K562 (cell line): ENCODE data around the gene KHDC1. TPM values are rescaled to one million over a fixed set of nuclear protein-coding genes. Genes with fewer than 3 reads are reported as not detected.
"Not testable (repeated sequence)": the region's sequence is repeated elsewhere in the genome, so short reads cannot be mapped to it uniquely, and the experiment has no call there.

ENCODE experiments used
- ATAC-seq: fragments of 200-7000 bp; cut with Tn5 transposase; 3 replicates; pipeline ENCODE4 v1.9.1; 2020; ENCODE audit warnings: moderate library complexity
- BruUV-seq: library from RNA; stranded (reverse); fragments of 400-500 nt; replicated peaks from 2 replicates; lab custom pipeline; 2021; lab: Mats Ljungman, UMichigan
- CTCF ChIA-PET: fragments of 300-600 bp; formaldehyde crosslinking; extraction: SDS; loops from one replicate; lab custom pipeline; 2021; ENCODE audit warnings: low intra/inter-chr PET ratio; lab: Yijun Ruan, JAX
- POLR2A ChIA-PET: fragments of 300-600, 350-650 bp; sonication (Branson Sonifier 250); formaldehyde crosslinking; extraction: SDS; loops from one replicate; lab custom pipeline; 2021; ENCODE audit warnings: antibody characterized with exemption, inconsistent platforms; lab: Yijun Ruan, JAX
- DNase-seq, 4 experiments: peaks; one replicate each; pipeline versions ENCODE4 v3.0.0 to v3.0.0-alpha.2; 2011 to 2018; ENCODE audit warnings: low spot score in 3 of 4, mixed read lengths in 3 of 4; ENCODE audit errors: extremely low read depth in 1 of 4
- FAIRE-seq: peaks from 2 replicates; lab custom pipeline; 2011; peaks lifted over from hg19 to GRCh38; lab: Jason Lieb, UNC
- H2AFZ ChIP-seq: 2 replicates; pipeline ENCODE4 v1.6.0; 2011; ENCODE audit warnings: low read depth, low read length, control low read depth, inconsistent platforms
- H3K27ac ChIP-seq: fragments of 200-600 bp; 3 replicates; pipeline ENCODE4 v1.8.0; 2011; ENCODE audit warnings: low read depth, mild to moderate bottlenecking, control low read depth, inconsistent platforms, low read length, moderate library complexity, mixed read lengths; ENCODE audit errors: extremely low read depth
- H3K27me3 ChIP-seq, 2 experiments: fragments of 300-600 bp in 1 of 2; 2 replicates in 1 of 2; 3 replicates in 1 of 2; pipeline versions ENCODE4 v1.6.0 to v1.8.0; 2011; ENCODE audit warnings: inconsistent platforms in 2 of 2, low read length in 2 of 2, mild to moderate bottlenecking in 1 of 2, mixed read lengths in 1 of 2, moderate library complexity in 1 of 2; ENCODE audit not compliant: control insufficient read depth in 2 of 2, insufficient read depth in 2 of 2
- H3K36me3 ChIP-seq: fragments of 300-600 bp; 3 replicates; pipeline ENCODE4 v1.8.0; 2011; ENCODE audit warnings: mild to moderate bottlenecking, low read length, inconsistent platforms; ENCODE audit not compliant: control insufficient read depth, insufficient read depth
- H3K4me1 ChIP-seq, 2 experiments: fragments of 200-600 bp in 1 of 2; replicated peaks in 1 of 2; 2 replicates in 1 of 2; 3 replicates in 1 of 2; pipeline versions ENCODE4 v1.5.1 to v1.8.0; 2011; ENCODE audit warnings: inconsistent platforms in 2 of 2, low read length in 2 of 2, mild to moderate bottlenecking in 1 of 2, mixed read lengths in 1 of 2, moderate library complexity in 1 of 2; ENCODE audit not compliant: control insufficient read depth in 2 of 2, insufficient read depth in 2 of 2
- H3K4me2 ChIP-seq: 2 replicates; pipeline ENCODE4 v1.6.1; 2011; ENCODE audit warnings: low read length, control low read depth, inconsistent platforms, mixed read lengths; ENCODE audit not compliant: insufficient read depth
- H3K4me3 ChIP-seq: fragments of 200-600 bp; sonication (generic), shearing (Covaris generic); 2 replicates; pipeline ENCODE4 v1.5.1; 2016; ENCODE audit warnings: control low read depth, inconsistent platforms
- H3K79me2 ChIP-seq: fragments of 200-600 bp; 3 replicates; pipeline ENCODE4 v1.8.0; 2011; ENCODE audit warnings: low read length, inconsistent platforms; ENCODE audit not compliant: control insufficient read depth, insufficient read depth
- H3K9ac ChIP-seq, 2 experiments: 2 replicates each; pipeline versions ENCODE4 v1.6.0 to v1.6.1; 2011; ENCODE audit warnings: low read depth in 2 of 2, low read length in 2 of 2, control low read depth in 1 of 2, inconsistent platforms in 1 of 2, mild to moderate bottlenecking in 1 of 2, mixed read lengths in 1 of 2; ENCODE audit not compliant: insufficient read depth in 1 of 2
- H3K9me1 ChIP-seq: one replicate; pipeline ENCODE4 v1.6.0; 2011; ENCODE audit warnings: inconsistent platforms, mild to moderate bottlenecking, low read length, moderate library complexity; ENCODE audit not compliant: control insufficient read depth, insufficient read depth
- H3K9me3 ChIP-seq: replicated peaks from 2 replicates; pipeline ENCODE4 v1.5.1; 2011; ENCODE audit warnings: low read depth, low read length, inconsistent platforms; ENCODE audit not compliant: control insufficient read depth, insufficient read depth
- H4K20me1 ChIP-seq: replicated peaks from 2 replicates; pipeline ENCODE4 v1.6.1; 2011; ENCODE audit warnings: low read length, inconsistent platforms, mixed read lengths; ENCODE audit not compliant: control insufficient read depth, insufficient read depth
- ZNF282 ChIP-seq: sonication (generic); formaldehyde crosslinking; IDR thresholded peaks from 2 replicates; pipeline ENCODE4 v1.8.1; 2023; ENCODE audit warnings: missing genetic modification reagents
- WGBS: fragments of 100-300 bp; shearing (Covaris generic); methylation state at CpG from one replicate; pipeline ENCODE4 v1.1.6; 2016; ENCODE audit warnings: low coverage, mixed read lengths; ENCODE audit not compliant: insufficient coverage; ENCODE audit errors: missing lambda C conversion rate; 5-methylcytosine and 5-hydroxymethylcytosine counted together
- in situ Hi-C: fragments of 300-500 bp; cut with MboI; formaldehyde crosslinking; loops from 4 replicates; pipeline ENCODE4 v1.15.0; 2018; ENCODE audit warnings: inconsistent platforms, mixed read lengths
- intact Hi-C: fragments of 100-400 bp; cut with micrococcal nuclease; formaldehyde crosslinking; loops from 2 replicates; pipeline ENCODE4 v1.14.2; 2022
- polyA plus RNA-seq, 8 experiments: library from polyadenylated mRNA; depleted of rRNA in 4 of 8; stranded (reverse) in 5 of 8; unstranded in 3 of 8; fragments of >200 nt; fragmentation: Nextera tagmentation in 2 of 8; fragmentation: Illumina TruSeq in 1 of 8; extraction: Ambion mirVana in 2 of 8; extraction: Trizol in 1 of 8; gene quantifications; 2 replicates each; pipeline versions ENCODE4 v1.2.1 to v1.2.3, GENCODE V29; 2011 to 2014; ENCODE audit warnings: inconsistent platforms in 1 of 8, missing spikeins in 1 of 8
- total RNA-seq, 7 experiments: library from RNA; depleted of rRNA in 6 of 7; stranded (reverse); fragments of >200 nt in 6 of 7; fragmentation: Illumina TruSeq in 2 of 7; extraction: Trizol in 2 of 7; gene quantifications; 2 replicates each; pipeline versions ENCODE4 v1.2.1 to v1.2.3, GENCODE V29; 2011 to 2021; ENCODE audit warnings: low replicate concordance in 1 of 7
- TF ChIP-seq, protein P1 (sequence below), 2 experiments: fragments of 450-650 bp in 1 of 2; sonication (generic) in 1 of 2; formaldehyde crosslinking in 1 of 2; IDR thresholded peaks; 2 replicates each; pipeline versions ENCODE4 v1.7.1 to v1.9.0; 2016 to 2022; ENCODE audit warnings: inconsistent platforms in 1 of 2, mild to moderate bottlenecking in 1 of 2, missing genetic modification reagents in 1 of 2

KHDC1 gene
- total and polyA plus RNA-seq, 9 of the 15 experiments (the other 6 are each of a cell fraction or from before 2014, with no cell fraction given): 2.5 to 19.5 (median 8.0) TPM

DNA sequence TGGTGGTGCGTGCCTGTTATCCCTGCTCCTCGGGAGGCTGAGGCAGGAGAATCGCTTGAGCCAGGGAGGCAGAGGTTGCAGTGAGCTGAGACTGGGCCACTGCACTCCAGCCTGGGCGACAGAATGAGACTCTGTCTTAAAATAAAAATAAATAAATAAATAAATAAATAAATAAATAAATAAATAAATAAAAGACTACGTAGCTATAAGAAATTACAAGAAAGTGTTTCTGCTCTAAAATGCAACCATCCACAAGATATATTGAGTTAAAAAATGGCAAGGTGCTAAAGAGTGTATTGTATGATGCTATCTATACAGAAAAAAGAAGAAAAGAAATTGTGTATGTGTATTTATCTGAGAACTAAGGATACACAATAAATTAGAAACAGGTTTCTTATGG is 8.7 kb downstream of the KHDC1 start:
- FAIRE-seq, H3K4me3 ChIP-seq, H3K9me1 ChIP-seq, CTCF ChIA-PET, H3K4me2 ChIP-seq, H3K4me1 ChIP-seq, H3K79me2 ChIP-seq, H4K20me1 ChIP-seq, H3K27ac ChIP-seq, H3K9me3 ChIP-seq, intact Hi-C loops, ATAC-seq, H2AFZ ChIP-seq, DNase-seq, H3K9ac ChIP-seq, BruUV-seq, H3K27me3 ChIP-seq, H3K36me3 ChIP-seq, in situ Hi-C loops: not testable (repeated sequence)
- 62% methylated on average over 5 of the region's 5 CpGs for WGBS
- POLR2A ChIA-PET: interaction anchor here (1.2 kb wide), 1 partner anchor 51 kb away, joined by 4 read pairs; no protein-coding TSS in a partner anchor

- Histone ChIP-seq H2AFZ (no peak overlapping the region), H3K36me3 (no peaks in the 10 kb centered on the region), H3K4me3 (no peak overlapping the region), H3K4me1 (no peaks in the 10 kb centered on the region; a peak in 1 of 5 replicates), H3K9me1 (no peaks in the 10 kb centered on the region), H3K9ac (no peak overlapping the region), H3K4me2 (no peak overlapping the region), H4K20me1 (no peaks in the 10 kb centered on the region), H3K27me3 (peaks cover 0 to 4% of the 10 kb centered on the region in 2 experiments; a peak in 1 of 5 replicates), H3K27ac (no peak overlapping the region), H3K79me2 (no peaks in the 10 kb centered on the region), H3K9me3 (no peaks in the 10 kb centered on the region)
- TF ChIP-seq ZNF282: no peak
- TF ChIP-seq, protein P1, sequence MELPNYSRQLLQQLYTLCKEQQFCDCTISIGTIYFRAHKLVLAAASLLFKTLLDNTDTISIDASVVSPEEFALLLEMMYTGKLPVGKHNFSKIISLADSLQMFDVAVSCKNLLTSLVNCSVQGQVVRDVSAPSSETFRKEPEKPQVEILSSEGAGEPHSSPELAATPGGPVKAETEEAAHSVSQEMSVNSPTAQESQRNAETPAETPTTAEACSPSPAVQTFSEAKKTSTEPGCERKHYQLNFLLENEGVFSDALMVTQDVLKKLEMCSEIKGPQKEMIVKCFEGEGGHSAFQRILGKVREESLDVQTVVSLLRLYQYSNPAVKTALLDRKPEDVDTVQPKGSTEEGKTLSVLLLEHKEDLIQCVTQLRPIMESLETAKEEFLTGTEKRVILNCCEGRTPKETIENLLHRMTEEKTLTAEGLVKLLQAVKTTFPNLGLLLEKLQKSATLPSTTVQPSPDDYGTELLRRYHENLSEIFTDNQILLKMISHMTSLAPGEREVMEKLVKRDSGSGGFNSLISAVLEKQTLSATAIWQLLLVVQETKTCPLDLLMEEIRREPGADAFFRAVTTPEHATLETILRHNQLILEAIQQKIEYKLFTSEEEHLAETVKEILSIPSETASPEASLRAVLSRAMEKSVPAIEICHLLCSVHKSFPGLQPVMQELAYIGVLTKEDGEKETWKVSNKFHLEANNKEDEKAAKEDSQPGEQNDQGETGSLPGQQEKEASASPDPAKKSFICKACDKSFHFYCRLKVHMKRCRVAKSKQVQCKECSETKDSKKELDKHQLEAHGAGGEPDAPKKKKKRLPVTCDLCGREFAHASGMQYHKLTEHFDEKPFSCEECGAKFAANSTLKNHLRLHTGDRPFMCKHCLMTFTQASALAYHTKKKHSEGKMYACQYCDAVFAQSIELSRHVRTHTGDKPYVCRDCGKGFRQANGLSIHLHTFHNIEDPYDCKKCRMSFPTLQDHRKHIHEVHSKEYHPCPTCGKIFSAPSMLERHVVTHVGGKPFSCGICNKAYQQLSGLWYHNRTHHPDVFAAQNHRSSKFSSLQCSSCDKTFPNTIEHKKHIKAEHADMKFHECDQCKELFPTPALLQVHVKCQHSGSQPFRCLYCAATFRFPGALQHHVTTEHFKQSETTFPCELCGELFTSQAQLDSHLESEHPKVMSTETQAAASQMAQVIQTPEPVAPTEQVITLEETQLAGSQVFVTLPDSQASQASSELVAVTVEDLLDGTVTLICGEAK (IDR thresholded peaks at IDR 0.05): peak; percentile 89
- TF ChIP-seq, protein P1 (CRISPR knock-in tag; IDR thresholded peaks at IDR 0.05): peak; percentile 55; the same call in 1 of the 2 replicates
- ChIA-PET POLR2A (no interaction called here), CTCF (no interaction called here)
- DNase-seq (no peak), ATAC-seq (no peak), FAIRE-seq (peak; percentile 15)
- no TSS peak for BruUV-seq
- in situ Hi-C loops: no loop called here
- intact Hi-C loops: no loop called here
- WGBS: 0% methylated on average over 2 of the region's 2 CpGs
These were observed 10.3 kb downstream of the KHDC1 start for GRCh38 chr6:73252703-73253102.
